ENCODE measurements around the gene SORL1. TPM values are rescaled to one million over a fixed set of nuclear protein-coding genes. Genes with fewer than 3 reads are reported as not detected.

The SORL1 gene
- total and polyA plus RNA-seq, 9 of the 15 experiments (the other 6 are each of a cell fraction or from before 2014, with no cell fraction given) = 0.01 to 0.66 TPM; not detected in 7

DNA sequence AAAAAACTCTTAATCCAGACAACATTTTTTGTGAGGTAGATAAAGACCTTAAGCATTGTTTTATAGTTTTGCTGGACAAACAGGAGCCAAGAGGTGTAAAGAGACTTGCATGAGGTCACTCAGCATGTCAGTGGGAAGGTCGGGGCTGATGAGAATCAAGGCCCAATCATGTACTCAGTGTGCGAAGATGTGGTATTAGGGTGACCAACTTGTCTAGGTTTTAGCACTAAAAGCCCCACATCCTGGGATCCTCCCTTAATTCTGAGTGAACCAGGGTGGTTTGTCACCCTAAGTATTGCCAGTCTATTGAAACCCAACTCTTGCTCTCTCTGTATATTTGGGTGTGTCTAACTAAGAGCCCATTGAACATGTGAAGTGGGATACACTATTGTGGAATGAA lies 20.2 kb downstream of the SORL1 start:
- in situ Hi-C loops (cut with MboI) (no loop called here), intact Hi-C loops (cut with micrococcal nuclease) (no loop called here)
- H3K27me3 ChIP-seq (ENCODE audit: control insufficient read depth in 2 of 2, insufficient read depth in 2 of 2, low read length in 2 of 2) = peaks cover 0 to 11% of the 10 kb centered on the region in 2 experiments; a peak in 1 of 5 replicates
- H3K27ac ChIP-seq (ENCODE audit: extremely low read depth, low read depth, low read length) = no peak overlapping the region
- H3K9ac ChIP-seq (ENCODE audit: insufficient read depth in 1 of 2, low read depth in 2 of 2, low read length in 2 of 2) = no peak overlapping the region
- H3K9me1 ChIP-seq (ENCODE audit: control insufficient read depth, insufficient read depth, low read length) = no peaks in the 10 kb centered on the region
- H2AFZ ChIP-seq (ENCODE audit: low read depth, low read length) = no peak overlapping the region
- H3K4me2 ChIP-seq (ENCODE audit: insufficient read depth, low read length) = no peak overlapping the region
- H3K9me3 ChIP-seq (replicated peaks; ENCODE audit: control insufficient read depth, insufficient read depth, low read depth, low read length) = no peaks in the 10 kb centered on the region
- ATAC-seq = no peak
- no peaks in the 10 kb centered on the region for H4K20me1 ChIP-seq (replicated peaks; ENCODE audit: control insufficient read depth, insufficient read depth, low read length)
- no peaks in the 10 kb centered on the region for H3K36me3 ChIP-seq (ENCODE audit: control insufficient read depth, insufficient read depth, low read length)
- CTCF ChIA-PET (ENCODE audit: low intra/inter-chr PET ratio) = no interaction called here
- H3K79me2 ChIP-seq (ENCODE audit: control insufficient read depth, insufficient read depth, low read length) = no peaks in the 10 kb centered on the region
- POLR2A ChIA-PET = no interaction called here
- H3K4me3 ChIP-seq = no peak overlapping the region
- WGBS (ENCODE audit: insufficient coverage, low coverage, missing lambda C conversion rate) = 0% methylated on average over 2 of the region's 2 CpGs
- BruUV-seq (replicated peaks) = no TSS peak
- no peak for FAIRE-seq
- DNase-seq (ENCODE audit: extremely low read depth in 1 of 4, low spot score in 3 of 4) = no peak
- no peaks in the 10 kb centered on the region for H3K4me1 ChIP-seq (replicated peaks in 1 of 2; ENCODE audit: control insufficient read depth in 2 of 2, insufficient read depth in 2 of 2, low read length in 2 of 2)
- no peak for TF ChIP-seq PHB (CRISPR knock-in tag; IDR thresholded peaks at IDR 0.05)
- no peak for TF ChIP-seq CCNT2 (IDR thresholded peaks at IDR 0.05; ENCODE audit: borderline replicate concordance, extremely low read depth, insufficient read length, low read depth, low read length)
- no peak for TF ChIP-seq MAZ (CRISPR knock-in tag; conservative IDR thresholded peaks at IDR 0.05 in 1 of 2, IDR thresholded peaks at IDR 0.05 in 1 of 2)
- no peak for TF ChIP-seq MBD2 (IDR thresholded peaks at IDR 0.05; ENCODE audit: borderline replicate concordance, low read depth)
- TF ChIP-seq RBM14 (IDR thresholded peaks at IDR 0.05; ENCODE audit: borderline replicate concordance, insufficient read depth, low read depth, low read length) = no peak
- TF ChIP-seq, protein P1, sequence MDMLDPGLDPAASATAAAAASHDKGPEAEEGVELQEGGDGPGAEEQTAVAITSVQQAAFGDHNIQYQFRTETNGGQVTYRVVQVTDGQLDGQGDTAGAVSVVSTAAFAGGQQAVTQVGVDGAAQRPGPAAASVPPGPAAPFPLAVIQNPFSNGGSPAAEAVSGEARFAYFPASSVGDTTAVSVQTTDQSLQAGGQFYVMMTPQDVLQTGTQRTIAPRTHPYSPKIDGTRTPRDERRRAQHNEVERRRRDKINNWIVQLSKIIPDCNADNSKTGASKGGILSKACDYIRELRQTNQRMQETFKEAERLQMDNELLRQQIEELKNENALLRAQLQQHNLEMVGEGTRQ (CRISPR knock-in tag; IDR thresholded peaks at IDR 0.05) = no peak
- TF ChIP-seq, protein P2, sequence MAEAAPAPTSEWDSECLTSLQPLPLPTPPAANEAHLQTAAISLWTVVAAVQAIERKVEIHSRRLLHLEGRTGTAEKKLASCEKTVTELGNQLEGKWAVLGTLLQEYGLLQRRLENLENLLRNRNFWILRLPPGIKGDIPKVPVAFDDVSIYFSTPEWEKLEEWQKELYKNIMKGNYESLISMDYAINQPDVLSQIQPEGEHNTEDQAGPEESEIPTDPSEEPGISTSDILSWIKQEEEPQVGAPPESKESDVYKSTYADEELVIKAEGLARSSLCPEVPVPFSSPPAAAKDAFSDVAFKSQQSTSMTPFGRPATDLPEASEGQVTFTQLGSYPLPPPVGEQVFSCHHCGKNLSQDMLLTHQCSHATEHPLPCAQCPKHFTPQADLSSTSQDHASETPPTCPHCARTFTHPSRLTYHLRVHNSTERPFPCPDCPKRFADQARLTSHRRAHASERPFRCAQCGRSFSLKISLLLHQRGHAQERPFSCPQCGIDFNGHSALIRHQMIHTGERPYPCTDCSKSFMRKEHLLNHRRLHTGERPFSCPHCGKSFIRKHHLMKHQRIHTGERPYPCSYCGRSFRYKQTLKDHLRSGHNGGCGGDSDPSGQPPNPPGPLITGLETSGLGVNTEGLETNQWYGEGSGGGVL (CRISPR knock-in tag; IDR thresholded peaks at IDR 0.05) = no peak
- TF ChIP-seq MYBL2 (IDR thresholded peaks at IDR 0.05; ENCODE audit: low read depth) = no peak
- no peak for TF ChIP-seq MYBL2 (CRISPR knock-in tag; IDR thresholded peaks at IDR 0.05; ENCODE audit: borderline replicate concordance)
- TF ChIP-seq NR2F6 (CRISPR knock-in tag; IDR thresholded peaks at IDR 0.05) = no peak
- TF ChIP-seq SMARCC2 (IDR thresholded peaks at IDR 0.05; ENCODE audit: low read depth) = no peak
- TF ChIP-seq ZNF77 (CRISPR knock-in tag; IDR thresholded peaks at IDR 0.05) = no peak
- TF ChIP-seq EP400 (IDR thresholded peaks at IDR 0.05) = no peak
- TF ChIP-seq TCF7L2 (IDR thresholded peaks at IDR 0.05; ENCODE audit: low read depth, low read length) = no peak
- no peak for TF ChIP-seq U2AF2 (optimal IDR thresholded peaks at IDR 0.05; ENCODE audit: low read depth, low read length)
- TF ChIP-seq, protein P3, sequence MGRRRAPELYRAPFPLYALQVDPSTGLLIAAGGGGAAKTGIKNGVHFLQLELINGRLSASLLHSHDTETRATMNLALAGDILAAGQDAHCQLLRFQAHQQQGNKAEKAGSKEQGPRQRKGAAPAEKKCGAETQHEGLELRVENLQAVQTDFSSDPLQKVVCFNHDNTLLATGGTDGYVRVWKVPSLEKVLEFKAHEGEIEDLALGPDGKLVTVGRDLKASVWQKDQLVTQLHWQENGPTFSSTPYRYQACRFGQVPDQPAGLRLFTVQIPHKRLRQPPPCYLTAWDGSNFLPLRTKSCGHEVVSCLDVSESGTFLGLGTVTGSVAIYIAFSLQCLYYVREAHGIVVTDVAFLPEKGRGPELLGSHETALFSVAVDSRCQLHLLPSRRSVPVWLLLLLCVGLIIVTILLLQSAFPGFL (CRISPR knock-in tag; IDR thresholded peaks at IDR 0.05) = no peak
